ENCODE results near the gene PDE4D.

DNA sequence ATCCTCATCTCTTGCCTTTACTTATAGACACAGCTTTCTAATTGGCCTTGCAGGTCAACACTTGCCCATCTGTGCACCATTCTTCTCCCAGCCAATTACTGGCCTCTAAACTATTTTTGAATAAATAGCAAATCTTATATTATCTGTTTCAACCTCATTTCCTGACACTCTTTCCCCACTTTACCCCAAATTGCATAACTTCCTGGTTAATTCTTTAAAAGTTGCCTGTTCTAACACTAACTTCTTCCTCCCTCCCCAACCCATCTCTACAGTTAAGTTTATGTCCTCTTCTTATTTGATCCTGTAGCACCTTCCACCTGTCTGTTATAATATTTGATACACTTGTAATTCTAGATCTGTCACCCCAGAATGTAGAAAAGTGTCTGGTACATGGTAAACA is 372.1 kb downstream of the PDE4D start:
- TF ChIP-seq, protein P1, sequence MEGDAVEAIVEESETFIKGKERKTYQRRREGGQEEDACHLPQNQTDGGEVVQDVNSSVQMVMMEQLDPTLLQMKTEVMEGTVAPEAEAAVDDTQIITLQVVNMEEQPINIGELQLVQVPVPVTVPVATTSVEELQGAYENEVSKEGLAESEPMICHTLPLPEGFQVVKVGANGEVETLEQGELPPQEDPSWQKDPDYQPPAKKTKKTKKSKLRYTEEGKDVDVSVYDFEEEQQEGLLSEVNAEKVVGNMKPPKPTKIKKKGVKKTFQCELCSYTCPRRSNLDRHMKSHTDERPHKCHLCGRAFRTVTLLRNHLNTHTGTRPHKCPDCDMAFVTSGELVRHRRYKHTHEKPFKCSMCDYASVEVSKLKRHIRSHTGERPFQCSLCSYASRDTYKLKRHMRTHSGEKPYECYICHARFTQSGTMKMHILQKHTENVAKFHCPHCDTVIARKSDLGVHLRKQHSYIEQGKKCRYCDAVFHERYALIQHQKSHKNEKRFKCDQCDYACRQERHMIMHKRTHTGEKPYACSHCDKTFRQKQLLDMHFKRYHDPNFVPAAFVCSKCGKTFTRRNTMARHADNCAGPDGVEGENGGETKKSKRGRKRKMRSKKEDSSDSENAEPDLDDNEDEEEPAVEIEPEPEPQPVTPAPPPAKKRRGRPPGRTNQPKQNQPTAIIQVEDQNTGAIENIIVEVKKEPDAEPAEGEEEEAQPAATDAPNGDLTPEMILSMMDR (conservative IDR thresholded peaks at IDR 0.05; ENCODE audit: low read depth, low read length): no peak
- TF ChIP-seq POLR2A (IDR thresholded peaks at IDR 0.05; ENCODE audit: low read depth, low read length) (no peak), MAFK (IDR thresholded peaks at IDR 0.05; ENCODE audit: low read depth, low read length) (no peak), MAZ (IDR thresholded peaks at IDR 0.05; ENCODE audit: borderline replicate concordance, low read depth, low read length) (no peak), SMC3 (IDR thresholded peaks at IDR 0.05; ENCODE audit: low read depth, low read length) (no peak)

Measured in IMR-90 (cell line).